ENCODE measurements around the gene MYBPC1. TPM values are rescaled to one million over a fixed set of nuclear protein-coding genes. Genes with fewer than 3 reads are reported as not detected.
"Not testable (repeated sequence)": the region's sequence is repeated elsewhere in the genome, so short reads cannot be mapped to it uniquely, and the experiment has no call there.

MYBPC1 gene
- total and polyA plus RNA-seq, 2 experiments from 2014 or later: 0.18 TPM; not detected in 1

DNA sequence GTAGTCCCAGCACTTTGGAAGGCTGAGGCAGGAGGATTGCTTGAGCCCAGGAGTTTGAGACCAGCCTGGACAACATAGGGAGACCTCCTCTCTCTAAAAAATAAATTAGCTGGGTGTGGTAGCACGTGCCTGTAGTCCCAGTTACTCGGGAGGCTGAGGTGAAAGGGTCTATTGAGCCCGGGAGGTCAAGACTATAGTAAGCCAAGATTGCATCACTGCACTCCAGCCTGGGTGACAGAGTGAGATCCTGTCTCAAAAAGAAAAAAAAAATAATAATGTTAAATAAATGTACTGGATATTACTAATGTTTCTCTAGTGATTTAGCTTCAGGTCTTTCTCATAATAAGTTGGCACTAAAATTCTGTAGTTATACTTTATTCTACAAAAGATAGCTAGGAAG lies 81.7 kb downstream of the MYBPC1 start:
- not testable (repeated sequence) for H3K79me2 ChIP-seq (replicated peaks; ENCODE audit: insufficient read depth); H3K27ac Mint-ChIP-seq; H3K9me2 ChIP-seq (ENCODE audit: insufficient read depth); H3K9me3 Mint-ChIP-seq; H3K27ac ChIP-seq (ENCODE audit: low read depth); H4K20me1 ChIP-seq (replicated peaks; ENCODE audit: insufficient read depth); H3K4me2 ChIP-seq; H3K4me1 ChIP-seq (ENCODE audit: insufficient read depth); H3K36me3 Mint-ChIP-seq (ENCODE audit: low read depth); H3K27me3 ChIP-seq (ENCODE audit: insufficient read depth); H3F3A ChIP-seq (replicated peaks; ENCODE audit: low read depth); H3K36me3 ChIP-seq (ENCODE audit: insufficient read depth); H3K4me3 ChIP-seq; DNase-seq (ENCODE audit: low spot score); H3K27me3 Mint-ChIP-seq (ENCODE audit: insufficient read depth, low read depth, poor library complexity); ATAC-seq; H3K4me1 Mint-ChIP-seq; H3K4me3 Mint-ChIP-seq; H2AFZ ChIP-seq

DNA sequence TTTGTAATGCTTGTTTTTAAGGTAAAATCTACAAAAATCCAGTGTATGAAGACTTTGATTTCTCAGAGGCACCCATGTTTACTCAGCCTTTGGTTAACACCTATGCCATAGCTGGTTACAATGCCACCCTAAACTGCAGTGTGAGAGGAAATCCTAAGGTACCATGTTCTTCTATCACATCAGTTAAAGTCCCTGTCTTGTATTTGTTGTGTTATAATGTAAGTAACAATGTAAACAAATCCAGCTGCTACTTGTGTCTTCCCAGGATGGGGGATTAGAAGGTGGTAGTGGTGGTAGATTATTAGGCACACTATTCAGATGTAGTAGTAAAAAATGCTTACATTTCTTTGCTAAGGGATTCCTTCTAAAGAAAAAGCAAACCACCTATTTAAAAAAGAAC lies 83.3 kb downstream of the MYBPC1 start:
- Histone ChIP-seq H3K4me2 (no peak overlapping the region), H2AFZ (no peak overlapping the region), H3K4me1 (ENCODE audit: insufficient read depth) (no peaks in the 10 kb centered on the region), H3K36me3 (ENCODE audit: insufficient read depth) (no peaks in the 10 kb centered on the region), H3K79me2 (replicated peaks; ENCODE audit: insufficient read depth) (no peaks in the 10 kb centered on the region), H3K27me3 (ENCODE audit: insufficient read depth) (no peaks in the 10 kb centered on the region), H4K20me1 (replicated peaks; ENCODE audit: insufficient read depth) (no peaks in the 10 kb centered on the region), H3F3A (replicated peaks; ENCODE audit: low read depth) (no peaks in the 10 kb centered on the region), H3K27ac (ENCODE audit: low read depth) (no peak overlapping the region), H3K9me2 (ENCODE audit: insufficient read depth) (no peaks in the 10 kb centered on the region), H3K4me3 (no peak overlapping the region)
- no peak for ATAC-seq
- Mint-ChIP-seq H3K4me1 (no peaks in the 10 kb centered on the region), H3K27me3 (ENCODE audit: insufficient read depth, low read depth, poor library complexity) (no peaks in the 10 kb centered on the region), H3K4me3 (no peak overlapping the region), H3K36me3 (ENCODE audit: low read depth) (no peaks in the 10 kb centered on the region), H3K9me3 (no peaks in the 10 kb centered on the region), H3K27ac (no peak overlapping the region)
- DNase-seq (ENCODE audit: low spot score): no peak
- TF ChIP-seq ZNF114 (CRISPR knock-in tag; IDR thresholded peaks at IDR 0.05) (no peak), REST (IDR thresholded peaks at IDR 0.05; ENCODE audit: unreplicated experiment) (no peak), CREB1 (CRISPR knock-in tag; IDR thresholded peaks at IDR 0.05; ENCODE audit: low read depth) (no peak), ZNF331 (CRISPR knock-in tag; IDR thresholded peaks at IDR 0.05; ENCODE audit: low read depth) (no peak), EZH2 (IDR thresholded peaks at IDR 0.05; ENCODE audit: low read depth, unreplicated experiment) (no peak), STAT1 (IDR thresholded peaks at IDR 0.05; ENCODE audit: unreplicated experiment) (no peak), EZH2phosphoT487 (IDR thresholded peaks at IDR 0.05; ENCODE audit: unreplicated experiment) (no peak), ZNF462 (CRISPR knock-in tag; IDR thresholded peaks at IDR 0.05) (no peak)
- TF ChIP-seq, protein P1, sequence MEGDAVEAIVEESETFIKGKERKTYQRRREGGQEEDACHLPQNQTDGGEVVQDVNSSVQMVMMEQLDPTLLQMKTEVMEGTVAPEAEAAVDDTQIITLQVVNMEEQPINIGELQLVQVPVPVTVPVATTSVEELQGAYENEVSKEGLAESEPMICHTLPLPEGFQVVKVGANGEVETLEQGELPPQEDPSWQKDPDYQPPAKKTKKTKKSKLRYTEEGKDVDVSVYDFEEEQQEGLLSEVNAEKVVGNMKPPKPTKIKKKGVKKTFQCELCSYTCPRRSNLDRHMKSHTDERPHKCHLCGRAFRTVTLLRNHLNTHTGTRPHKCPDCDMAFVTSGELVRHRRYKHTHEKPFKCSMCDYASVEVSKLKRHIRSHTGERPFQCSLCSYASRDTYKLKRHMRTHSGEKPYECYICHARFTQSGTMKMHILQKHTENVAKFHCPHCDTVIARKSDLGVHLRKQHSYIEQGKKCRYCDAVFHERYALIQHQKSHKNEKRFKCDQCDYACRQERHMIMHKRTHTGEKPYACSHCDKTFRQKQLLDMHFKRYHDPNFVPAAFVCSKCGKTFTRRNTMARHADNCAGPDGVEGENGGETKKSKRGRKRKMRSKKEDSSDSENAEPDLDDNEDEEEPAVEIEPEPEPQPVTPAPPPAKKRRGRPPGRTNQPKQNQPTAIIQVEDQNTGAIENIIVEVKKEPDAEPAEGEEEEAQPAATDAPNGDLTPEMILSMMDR (conservative IDR thresholded peaks at IDR 0.05; ENCODE audit: low read depth in 2 of 2): no peak
- TF ChIP-seq, protein P2, sequence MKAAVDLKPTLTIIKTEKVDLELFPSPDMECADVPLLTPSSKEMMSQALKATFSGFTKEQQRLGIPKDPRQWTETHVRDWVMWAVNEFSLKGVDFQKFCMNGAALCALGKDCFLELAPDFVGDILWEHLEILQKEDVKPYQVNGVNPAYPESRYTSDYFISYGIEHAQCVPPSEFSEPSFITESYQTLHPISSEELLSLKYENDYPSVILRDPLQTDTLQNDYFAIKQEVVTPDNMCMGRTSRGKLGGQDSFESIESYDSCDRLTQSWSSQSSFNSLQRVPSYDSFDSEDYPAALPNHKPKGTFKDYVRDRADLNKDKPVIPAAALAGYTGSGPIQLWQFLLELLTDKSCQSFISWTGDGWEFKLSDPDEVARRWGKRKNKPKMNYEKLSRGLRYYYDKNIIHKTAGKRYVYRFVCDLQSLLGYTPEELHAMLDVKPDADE (IDR thresholded peaks at IDR 0.05): no peak

Data from GM23338 (cell line).